ENCODE results near the gene GSN. TPM values are rescaled to one million over a fixed set of nuclear protein-coding genes. Genes with fewer than 3 reads are reported as not detected.

The GSN gene
- polyA plus RNA-seq, 3 donors: 67.4 to 187 (median 95.8) TPM

GRCh38 chr9:121316378-121316777 is 48.4 kb downstream of the GSN start:
- peaks cover 66 to 79% of the 10 kb centered on the region in 2 donors for H3K36me3 ChIP-seq (replicated peaks in 1 of 2; ENCODE audit: control insufficient read depth in 1 of 2, insufficient read depth in 2 of 2, low read length in 2 of 2)
- peaks cover 0 to 1% (median 0%) of the 10 kb centered on the region in 3 donors for H3K27me3 Mint-ChIP-seq (ENCODE audit: low read depth in 3 of 3)
- peaks cover 0 to 3% (median 0%) of the 10 kb centered on the region in 7 donors for H3K9me3 Mint-ChIP-seq
- no peaks in the 10 kb centered on the region for H3K79me2 ChIP-seq (ENCODE audit: insufficient read depth, low read length)
- no peak overlapping the region for H3K27ac Mint-ChIP-seq
- H3K4me3 Mint-ChIP-seq: no peak overlapping the region
- H3K9ac ChIP-seq (ENCODE audit: insufficient read depth, low read length, poor library complexity, severe bottlenecking): no peak overlapping the region
- H3K4me1 ChIP-seq (ENCODE audit: control insufficient read depth in 1 of 2, insufficient read depth in 2 of 2, low read length in 2 of 2): peaks cover 9 to 13% of the 10 kb centered on the region in 2 donors
- H3K27me3 ChIP-seq (ENCODE audit: control insufficient read depth in 2 of 2, insufficient read depth in 2 of 2, low read length in 2 of 2): no peaks in the 10 kb centered on the region
- no peak for DNase-seq
- H3K27ac ChIP-seq (ENCODE audit: low read depth in 1 of 2, low read length in 2 of 2): no peak overlapping the region
- H3K36me3 Mint-ChIP-seq: peaks cover 65 to 83% of the 10 kb centered on the region in 2 donors
- TF ChIP-seq, protein P1, sequence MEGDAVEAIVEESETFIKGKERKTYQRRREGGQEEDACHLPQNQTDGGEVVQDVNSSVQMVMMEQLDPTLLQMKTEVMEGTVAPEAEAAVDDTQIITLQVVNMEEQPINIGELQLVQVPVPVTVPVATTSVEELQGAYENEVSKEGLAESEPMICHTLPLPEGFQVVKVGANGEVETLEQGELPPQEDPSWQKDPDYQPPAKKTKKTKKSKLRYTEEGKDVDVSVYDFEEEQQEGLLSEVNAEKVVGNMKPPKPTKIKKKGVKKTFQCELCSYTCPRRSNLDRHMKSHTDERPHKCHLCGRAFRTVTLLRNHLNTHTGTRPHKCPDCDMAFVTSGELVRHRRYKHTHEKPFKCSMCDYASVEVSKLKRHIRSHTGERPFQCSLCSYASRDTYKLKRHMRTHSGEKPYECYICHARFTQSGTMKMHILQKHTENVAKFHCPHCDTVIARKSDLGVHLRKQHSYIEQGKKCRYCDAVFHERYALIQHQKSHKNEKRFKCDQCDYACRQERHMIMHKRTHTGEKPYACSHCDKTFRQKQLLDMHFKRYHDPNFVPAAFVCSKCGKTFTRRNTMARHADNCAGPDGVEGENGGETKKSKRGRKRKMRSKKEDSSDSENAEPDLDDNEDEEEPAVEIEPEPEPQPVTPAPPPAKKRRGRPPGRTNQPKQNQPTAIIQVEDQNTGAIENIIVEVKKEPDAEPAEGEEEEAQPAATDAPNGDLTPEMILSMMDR (IDR thresholded peaks at IDR 0.05): no peak
- 80% methylated on average over 1 of the region's 6 CpGs for WGBS (ENCODE audit: insufficient coverage)
- peaks cover 12% of the 10 kb centered on the region for H3K4me1 Mint-ChIP-seq
- intact Hi-C loops (cut with micrococcal nuclease): no loop called here
- H3K4me3 ChIP-seq (replicated peaks in 1 of 3; ENCODE audit: low read depth in 2 of 3, low read length in 3 of 3): no peak overlapping the region
- no peaks in the 10 kb centered on the region for H4K20me1 ChIP-seq (ENCODE audit: insufficient read depth, low read length)
- H3K9me3 ChIP-seq (replicated peaks in 1 of 2; ENCODE audit: control insufficient read depth in 1 of 2, insufficient read depth in 1 of 2, low read length in 2 of 2): no peaks in the 10 kb centered on the region
- no peak overlapping the region for H3K4me2 ChIP-seq (replicated peaks; ENCODE audit: extremely low read depth, low read length, poor library complexity, severe bottlenecking)
- no peak overlapping the region for H2AFZ ChIP-seq (ENCODE audit: insufficient read depth, low read depth, low read length, poor library complexity, severe bottlenecking)

DNA sequence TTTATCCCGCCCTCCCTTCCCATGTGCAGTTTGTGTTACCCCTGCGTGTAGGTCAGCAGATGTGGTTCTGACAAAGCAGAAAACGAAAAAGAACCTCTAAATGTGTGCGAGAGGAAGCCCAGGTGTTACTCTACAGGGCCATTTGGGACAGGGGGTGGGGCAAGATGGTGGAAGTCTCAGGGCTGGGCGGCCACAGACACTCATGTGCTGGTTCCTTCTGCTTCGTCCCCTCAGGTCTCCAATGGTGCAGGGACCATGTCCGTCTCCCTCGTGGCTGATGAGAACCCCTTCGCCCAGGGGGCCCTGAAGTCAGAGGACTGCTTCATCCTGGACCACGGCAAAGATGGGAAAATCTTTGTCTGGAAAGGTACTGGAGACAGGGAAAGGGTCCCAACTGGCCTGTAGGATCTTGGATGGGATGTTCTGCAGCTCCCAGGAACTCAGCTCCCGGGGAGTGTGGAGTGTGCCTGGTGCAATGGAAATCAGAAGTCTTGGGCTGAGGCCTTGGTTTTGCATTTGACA is 49.0 kb downstream of the GSN start:
- H2AFZ ChIP-seq (ENCODE audit: insufficient read depth, low read depth, low read length, poor library complexity, severe bottlenecking): no peak overlapping the region
- H3K9me3 Mint-ChIP-seq: peaks cover 0 to 3% (median 0%) of the 10 kb centered on the region in 7 donors

More for the DNA sequence above, 49.0 kb downstream of the GSN start:
- Mint-ChIP-seq H3K36me3 (peaks cover 60 to 82% of the 10 kb centered on the region in 2 donors), H3K4me3 (no peak overlapping the region), H3K27me3 (ENCODE audit: low read depth in 3 of 3) (peaks cover 0 to 1% (median 0%) of the 10 kb centered on the region in 3 donors), H3K27ac (no peak overlapping the region), H3K4me1 (peaks cover 14% of the 10 kb centered on the region)
- WGBS (ENCODE audit: insufficient coverage): 98% methylated on average over 9 of the region's 11 CpGs
- H3K36me3 ChIP-seq (replicated peaks in 1 of 2; ENCODE audit: control insufficient read depth in 1 of 2, insufficient read depth in 2 of 2, low read length in 2 of 2): peaks cover 61 to 74% of the 10 kb centered on the region in 2 donors
- no peaks in the 10 kb centered on the region for H3K79me2 ChIP-seq (ENCODE audit: insufficient read depth, low read length)
- H4K20me1 ChIP-seq (ENCODE audit: insufficient read depth, low read length): no peaks in the 10 kb centered on the region
- no peaks in the 10 kb centered on the region for H3K9me3 ChIP-seq (replicated peaks in 1 of 2; ENCODE audit: control insufficient read depth in 1 of 2, insufficient read depth in 1 of 2, low read length in 2 of 2)
- intact Hi-C loops (cut with micrococcal nuclease): no loop called here
- H3K4me3 ChIP-seq (replicated peaks in 1 of 3; ENCODE audit: low read depth in 2 of 3, low read length in 3 of 3): no peak overlapping the region
- H3K27ac ChIP-seq (ENCODE audit: low read depth in 1 of 2, low read length in 2 of 2): no peak overlapping the region
- no peak overlapping the region for H3K4me2 ChIP-seq (replicated peaks; ENCODE audit: extremely low read depth, low read length, poor library complexity, severe bottlenecking)
- no peaks in the 10 kb centered on the region for H3K27me3 ChIP-seq (ENCODE audit: control insufficient read depth in 2 of 2, insufficient read depth in 2 of 2, low read length in 2 of 2)
- peaks cover 10 to 16% of the 10 kb centered on the region in 2 donors for H3K4me1 ChIP-seq (ENCODE audit: control insufficient read depth in 1 of 2, insufficient read depth in 2 of 2, low read length in 2 of 2)
- TF ChIP-seq, protein P1 (IDR thresholded peaks at IDR 0.05): no peak
- no peak overlapping the region for H3K9ac ChIP-seq (ENCODE audit: insufficient read depth, low read length, poor library complexity, severe bottlenecking)
- DNase-seq: no peak

Measured in CD14-positive monocyte (primary cell).